Subcutaneous abdominal adipose tissue (tissue), 5 donors: Measurements from ENCODE around the gene OR2AG1.

Experiments used
- H3K27ac ChIP-seq: one replicate; pipeline ENCODE4 v1.7.0; 2013; ENCODE audit warnings: low read depth, mild to moderate bottlenecking, inconsistent platforms, low read length, moderate library complexity
- H3K27me3 ChIP-seq, 5 donors: one replicate each; pipeline ENCODE4 v1.7.0; 2013; ENCODE audit warnings: low read length in 5 of 5, inconsistent platforms in 1 of 5; ENCODE audit not compliant: control insufficient read depth in 5 of 5, insufficient read depth in 4 of 5
- H3K36me3 ChIP-seq, 5 donors: one replicate each; pipeline ENCODE4 v1.7.0; 2013; ENCODE audit warnings: low read length in 5 of 5; ENCODE audit not compliant: control insufficient read depth in 5 of 5, insufficient read depth in 5 of 5
- H3K4me1 ChIP-seq, 5 donors: one replicate each; pipeline ENCODE4 v1.7.0; 2013; ENCODE audit warnings: low read length in 5 of 5, mild to moderate bottlenecking in 3 of 5, moderate library complexity in 1 of 5; ENCODE audit not compliant: control insufficient read depth in 5 of 5, insufficient read depth in 5 of 5
- H3K4me3 ChIP-seq, 5 donors: one replicate each; pipeline ENCODE4 v1.7.0; 2013; ENCODE audit warnings: low read length in 5 of 5, low read depth in 1 of 5
- H3K9ac ChIP-seq, 5 donors: one replicate each; pipeline ENCODE4 v1.7.0; 2013; ENCODE audit warnings: low read length in 5 of 5, mild to moderate bottlenecking in 4 of 5, moderate library complexity in 3 of 5
- H3K9me3 ChIP-seq, 5 donors: one replicate each; pipeline ENCODE4 v1.7.0; 2013; ENCODE audit warnings: low read length in 5 of 5; ENCODE audit not compliant: control insufficient read depth in 5 of 5
- donor health status: healthy.
- donor health status: healthy.
- donor health status: healthy.
- donor health status: healthy.
- donor health status: healthy.

Gene OR2AG1

GRCh38 chr11:6745465-6746015, 37.3 kb upstream of the OR2AG1 start:
- Histone ChIP-seq H3K27ac (peak overlapping the region; percentile 68), H3K9ac (peak overlapping the region in 1 of 5 donors; percentile 80)

GRCh38 chr11:6746086-6746618, 36.7 kb upstream of the OR2AG1 start:
- H3K4me1 ChIP-seq: peaks cover 0 to 21% (median 9%) of the 10 kb centered on the region in 5 donors
- H3K9me3 ChIP-seq: no peaks in the 10 kb centered on the region
- H3K36me3 ChIP-seq: no peaks in the 10 kb centered on the region
- peak overlapping the region in 3 of 5 donors; percentile 39 to 80 (median 55) for H3K9ac ChIP-seq
- peak overlapping the region; percentile 68 for H3K27ac ChIP-seq
- H3K4me3 ChIP-seq: peak overlapping the region; percentile 33 to 73 (median 65)
- no peaks in the 10 kb centered on the region for H3K27me3 ChIP-seq

More at GRCh38 chr11:6745465-6746015, 37.3 kb upstream of the OR2AG1 start:
- Histone ChIP-seq H3K4me1 (peaks cover 0 to 21% (median 9%) of the 10 kb centered on the region in 5 donors), H3K4me3 (peak overlapping the region in 4 of 5 donors; percentile 22 to 73 (median 53)), H3K9me3 (no peaks in the 10 kb centered on the region), H3K36me3 (no peaks in the 10 kb centered on the region), H3K27me3 (no peaks in the 10 kb centered on the region)

GRCh38 chr11:6746626-6747025, 36.2 kb upstream of the OR2AG1 start:
- H3K9me3 ChIP-seq: no peaks in the 10 kb centered on the region
- H3K4me3 ChIP-seq: peak overlapping the region in 4 of 5 donors; percentile 62 to 73 (median 67)
- H3K36me3 ChIP-seq: no peaks in the 10 kb centered on the region
- no peaks in the 10 kb centered on the region for H3K27me3 ChIP-seq
- peaks cover 0 to 21% (median 9%) of the 10 kb centered on the region in 5 donors for H3K4me1 ChIP-seq
- peak overlapping the region in 3 of 5 donors; percentile 39 to 80 (median 55) for H3K9ac ChIP-seq
- H3K27ac ChIP-seq: peak overlapping the region; percentile 68

GRCh38 chr11:6747097-6747668, 35.6 kb upstream of the OR2AG1 start:
- Histone ChIP-seq H3K36me3 (no peaks in the 10 kb centered on the region), H3K4me3 (no peak overlapping the region), H3K27ac (peak overlapping the region; percentile 68)

GRCh38 chr11:6755303-6755952, 27.4 kb upstream of the OR2AG1 start:
- H3K9me3 ChIP-seq: no peaks in the 10 kb centered on the region
- no peak overlapping the region for H3K9ac ChIP-seq
- no peaks in the 10 kb centered on the region for H3K4me1 ChIP-seq
- no peaks in the 10 kb centered on the region for H3K36me3 ChIP-seq
- H3K27me3 ChIP-seq: no peaks in the 10 kb centered on the region
- no peak overlapping the region for H3K27ac ChIP-seq
- no peak overlapping the region for H3K4me3 ChIP-seq

More at GRCh38 chr11:6747097-6747668, 35.6 kb upstream of the OR2AG1 start:
- Histone ChIP-seq H3K27me3 (no peaks in the 10 kb centered on the region), H3K9ac (no peak overlapping the region), H3K9me3 (no peaks in the 10 kb centered on the region), H3K4me1 (peaks cover 0 to 21% (median 9%) of the 10 kb centered on the region in 5 donors)

GRCh38 chr11:6755953-6756347, 26.9 kb upstream of the OR2AG1 start:
- no peaks in the 10 kb centered on the region for H3K27me3 ChIP-seq
- no peaks in the 10 kb centered on the region for H3K9me3 ChIP-seq
- H3K27ac ChIP-seq: no peak overlapping the region
- H3K36me3 ChIP-seq: no peaks in the 10 kb centered on the region
- no peak overlapping the region for H3K4me3 ChIP-seq
- H3K9ac ChIP-seq: no peak overlapping the region
- H3K4me1 ChIP-seq: no peaks in the 10 kb centered on the region

- no peaks in the 10 kb centered on the region for H3K9me3 ChIP-seq
- H3K4me3 ChIP-seq: no peak overlapping the region
- no peaks in the 10 kb centered on the region for H3K36me3 ChIP-seq
- H3K27ac ChIP-seq: no peak overlapping the region
- no peaks in the 10 kb centered on the region for H3K4me1 ChIP-seq
- H3K9ac ChIP-seq: no peak overlapping the region
- no peaks in the 10 kb centered on the region for H3K27me3 ChIP-seq
Observed at GRCh38 chr11:6757373-6757967, 25.4 kb upstream of the OR2AG1 start.

GRCh38 chr11:6771926-6772893, 10.6 kb upstream of the OR2AG1 start, which contains the start of gene OR2AG2:
Gene OR2AG2, minus strand, starts transcription at chr11:6771976. Its CDS starts 3,019 bp downstream, at chr11:6768957.
- H3K4me3 ChIP-seq: no peak within 1 kb of the TSS
- H3K27me3 ChIP-seq: no peaks in the 10 kb centered on the region
- peaks cover 0 to 6% (median 0%) of the 10 kb centered on the region in 5 donors for H3K4me1 ChIP-seq
- peak within 1 kb of the TSS in 1 of 5 donors; percentile 2 for H3K9ac ChIP-seq
- H3K27ac ChIP-seq: no peak within 1 kb of the TSS
- no peaks in the 10 kb centered on the region for H3K9me3 ChIP-seq
- no peaks in the 10 kb centered on the region for H3K36me3 ChIP-seq

GRCh38 chr11:6778518-6778917, 4.3 kb upstream of the OR2AG1 start:
- Histone ChIP-seq H3K9me3 (no peaks in the 10 kb centered on the region), H3K4me1 (no peaks in the 10 kb centered on the region), H3K27me3 (no peaks in the 10 kb centered on the region), H3K9ac (no peak overlapping the region), H3K4me3 (no peak overlapping the region), H3K27ac (no peak overlapping the region), H3K36me3 (no peaks in the 10 kb centered on the region)
